SK-N-SH treated with all-trans-retinoic acid at 6 μM for 48 hours (cell line): Measurements from ENCODE around the gene CITED1.

Experiments
- ARNTL ChIP-seq: fragments of 450-650 bp; formaldehyde crosslinking; IDR thresholded peaks from 2 replicates; pipeline ENCODE4 v1.5.0; 2020; ENCODE audit warnings: low read depth, mild to moderate bottlenecking, moderate library complexity, borderline replicate concordance
- CREB5 ChIP-seq: fragments of 250-450 bp; sonication (Bioruptor Pico); IDR thresholded peaks from 2 replicates; pipeline ENCODE4 v1.5.1; 2020; ENCODE audit warnings: low read depth, mild to moderate bottlenecking, moderate library complexity
- CSRNP3 ChIP-seq: fragments of 250-450 bp; sonication (Bioruptor Pico); IDR thresholded peaks from 2 replicates; pipeline ENCODE4 v1.5.1; 2021; ENCODE audit warnings: mild to moderate bottlenecking, moderate library complexity
- ESRRG ChIP-seq: fragments of 250-450 bp; sonication (Bioruptor Pico); IDR thresholded peaks from 2 replicates; pipeline ENCODE4 v1.6.1; 2021; ENCODE audit warnings: mild to moderate bottlenecking
- GLIS3 ChIP-seq: fragments of 250-450 bp; sonication (Bioruptor Pico); IDR thresholded peaks from 2 replicates; pipeline ENCODE4 v1.5.0; 2020; ENCODE audit warnings: mild to moderate bottlenecking, moderate library complexity
- ISL1 ChIP-seq: fragments of 250-450 bp; sonication (Bioruptor Pico); IDR thresholded peaks from 2 replicates; pipeline ENCODE4 v2.1.2; 2022; ENCODE audit warnings: mild to moderate bottlenecking, moderate library complexity
- PATZ1 ChIP-seq: fragments of 250-450 bp; sonication (Bioruptor Pico); IDR thresholded peaks from 2 replicates; pipeline ENCODE4 v1.8.0; 2020; ENCODE audit warnings: mild to moderate bottlenecking, moderate library complexity, borderline replicate concordance
- POU6F1 ChIP-seq: fragments of 250-450 bp; sonication (Bioruptor Pico); IDR thresholded peaks from 2 replicates; pipeline ENCODE4 v1.8.0; 2021; ENCODE audit warnings: low read depth, mild to moderate bottlenecking, moderate library complexity, borderline replicate concordance
- RARB ChIP-seq: fragments of 250-450 bp; sonication (Bioruptor Pico); IDR thresholded peaks from 2 replicates; pipeline ENCODE4 v1.8.0; 2021; ENCODE audit warnings: mild to moderate bottlenecking, moderate library complexity
- TOX ChIP-seq: fragments of 250-450 bp; sonication (Bioruptor Pico); IDR thresholded peaks from 2 replicates; pipeline ENCODE4 v1.8.0; 2021; ENCODE audit warnings: mild to moderate bottlenecking, moderate library complexity, borderline replicate concordance
- ZC3H10 ChIP-seq: fragments of 250-450 bp; sonication (Bioruptor Pico); IDR thresholded peaks from 2 replicates; pipeline ENCODE4 v1.5.1; 2021; ENCODE audit warnings: mild to moderate bottlenecking, moderate library complexity
- ZFP30 ChIP-seq: fragments of 450-650 bp; formaldehyde crosslinking; IDR thresholded peaks from 2 replicates; pipeline ENCODE4 v1.5.0; 2022; ENCODE audit warnings: mild to moderate bottlenecking, moderate library complexity
- ZNF565 ChIP-seq: fragments of 450-650 bp; formaldehyde crosslinking; conservative IDR thresholded peaks from 2 replicates; pipeline ENCODE4 v1.5.0; 2020; ENCODE audit warnings: low read depth, mild to moderate bottlenecking, moderate library complexity
- ZNF70 ChIP-seq: fragments of 450-650 bp; formaldehyde crosslinking; IDR thresholded peaks from 2 replicates; pipeline ENCODE4 v1.5.0; 2020; ENCODE audit warnings: mild to moderate bottlenecking, moderate library complexity

GRCh38 chrX:72276478-72276953 is 29.2 kb downstream of the CITED1 start:
- TF ChIP-seq GLIS3 (CRISPR knock-in tag): no peak
- no peak for TF ChIP-seq POU6F1 (CRISPR knock-in tag)
- no peak for TF ChIP-seq ARNTL
- TF ChIP-seq TOX (CRISPR knock-in tag): no peak
- TF ChIP-seq ZC3H10 (CRISPR knock-in tag): no peak
- no peak for TF ChIP-seq ZNF70 (CRISPR knock-in tag)
- no peak for TF ChIP-seq CREB5 (CRISPR knock-in tag)
- TF ChIP-seq CSRNP3 (CRISPR knock-in tag): no peak
- TF ChIP-seq PATZ1 (CRISPR knock-in tag): no peak
- no peak for TF ChIP-seq ESRRG
- no peak for TF ChIP-seq ISL1
- no peak for TF ChIP-seq RARB (CRISPR knock-in tag)
- no peak for TF ChIP-seq ZFP30 (CRISPR knock-in tag)
- no peak for TF ChIP-seq ZNF565 (CRISPR knock-in tag)
